Colonic mucosa (tissue), 4 donors: ENCODE data around the gene RNF166. TPM values are rescaled to one million over a fixed set of nuclear protein-coding genes. Genes with fewer than 3 reads are reported as not detected.
A peak's percentile ranks its signal among the peaks of the same experiment; 100 is the strongest.

Experiments used
- DNase-seq: peaks from one replicate; pipeline ENCODE4 v3.0.0-alpha.2; 2020
- H3K27ac ChIP-seq: fragments of 200-600 bp; one replicate; pipeline ENCODE4 v1.8.0; 2021
- H3K27me3 ChIP-seq: fragments of 200-600 bp; one replicate; pipeline ENCODE4 v1.8.0; 2021
- H3K36me3 ChIP-seq: fragments of 200-600 bp; one replicate; pipeline ENCODE4 v1.8.0; 2021
- H3K4me1 ChIP-seq: fragments of 200-600 bp; one replicate; pipeline ENCODE4 v1.8.0; 2021; ENCODE audit warnings: mild to moderate bottlenecking
- H3K4me3 ChIP-seq: fragments of 200-600 bp; one replicate; pipeline ENCODE4 v1.8.0; 2021
- H3K9ac ChIP-seq, 2 donors: one replicate each; pipeline ENCODE4 v1.7.0; 2013; ENCODE audit warnings: control low read depth in 2 of 2, low read depth in 2 of 2, low read length in 2 of 2
- H3K9me3 ChIP-seq: fragments of 200-600 bp; one replicate; pipeline ENCODE4 v1.8.0; 2021
- CTCF ChIP-seq: fragments of 200-600 bp; IDR thresholded peaks from one replicate; pipeline ENCODE4 v1.8.0; 2022; ENCODE audit warnings: antibody characterized with exemption, mild to moderate bottlenecking
- intact Hi-C: fragments of 100-400 bp; cut with DNase I; formaldehyde crosslinking; loops from one replicate; pipeline ENCODE4 v1.14.1; 2022
- total RNA-seq, 2 donors: library from RNA; stranded (reverse); fragmentation: NEBNext Ultra II Directional in 1 of 2; extraction: Animal tissue kit (Norgen Biotek cat#: 25700) in 1 of 2; gene quantifications; one replicate each; pipeline ENCODE4 v1.2.1, GENCODE V29; 2021
- donor health status: healthy.
- donor health status: DM: no; HTN: no; CAD: no.
- donor health status: DM: no; HTN: no; CAD: no.

The RNF166 gene
- total RNA-seq, 2 donors from 2014 or later = 9.2 to 9.3 TPM

GRCh38 chr16:88705801-88706228 lies 393 bp downstream of the RNF166 start:
- Histone ChIP-seq H3K9ac (peak overlapping the region; percentile 69 to 87), H3K27me3 (no peaks in the 10 kb centered on the region), H3K9me3 (no peaks in the 10 kb centered on the region), H3K27ac (peak overlapping the region; percentile 59), H3K4me1 (peaks cover 14% of the 10 kb centered on the region), H3K36me3 (no peaks in the 10 kb centered on the region), H3K4me3 (peak overlapping the region; percentile 99)
- no peak for TF ChIP-seq CTCF
- intact Hi-C loops = no loop called here
- DNase-seq = no peak

GRCh38 chr16:88705076-88705684 lies 1.0 kb downstream of the RNF166 start:
- H3K9me3 ChIP-seq = no peaks in the 10 kb centered on the region

GRCh38 chr16:88703486-88704309 lies 2.5 kb downstream of the RNF166 start:
- no peak for DNase-seq
- TF ChIP-seq CTCF = no peak
- Histone ChIP-seq H3K4me3 (peak overlapping the region; percentile 17), H3K4me1 (peaks cover 14% of the 10 kb centered on the region), H3K9ac (peak overlapping the region; percentile 54 to 68), H3K27me3 (no peaks in the 10 kb centered on the region), H3K9me3 (no peaks in the 10 kb centered on the region), H3K36me3 (no peaks in the 10 kb centered on the region), H3K27ac (peak overlapping the region; percentile 59)
- intact Hi-C loops = no loop called here

More at GRCh38 chr16:88705076-88705684, 1.0 kb downstream of the RNF166 start:
- no peaks in the 10 kb centered on the region for H3K36me3 ChIP-seq
- intact Hi-C loops = no loop called here
- DNase-seq = no peak
- peaks cover 14% of the 10 kb centered on the region for H3K4me1 ChIP-seq
- peak overlapping the region; percentile 59 for H3K27ac ChIP-seq
- H3K9ac ChIP-seq = peak overlapping the region; percentile 69 to 87
- peak overlapping the region; percentile 99 for H3K4me3 ChIP-seq
- no peak for TF ChIP-seq CTCF
- H3K27me3 ChIP-seq = no peaks in the 10 kb centered on the region

- Histone ChIP-seq H3K9ac (peak overlapping the region in 1 of 2 donors; percentile 68), H3K4me3 (peak overlapping the region; percentile 13), H3K27ac (peak overlapping the region; percentile 59), H3K27me3 (no peaks in the 10 kb centered on the region), H3K36me3 (no peaks in the 10 kb centered on the region), H3K9me3 (no peaks in the 10 kb centered on the region), H3K4me1 (peaks cover 14% of the 10 kb centered on the region)
- intact Hi-C loops = no loop called here
- DNase-seq = no peak
- TF ChIP-seq CTCF = no peak
Observed at GRCh38 chr16:88702371-88703210, 3.6 kb downstream of the RNF166 start.
